H1 (cell line): ENCODE data around the gene ZNF471. TPM values are rescaled to one million over a fixed set of nuclear protein-coding genes. Genes with fewer than 3 reads are reported as not detected.

Experiments
- CTCF ChIA-PET: fragments of 300-600 bp; sonication (Branson Sonifier 250); formaldehyde crosslinking; loops from one replicate; lab custom pipeline; 2021; ENCODE audit not compliant: partially characterized antibody; lab: Charles Lee
- POLR2A ChIA-PET: fragments of 300-600 bp; sonication (Branson Sonifier 250); formaldehyde crosslinking; loops from one replicate; lab custom pipeline; 2021; ENCODE audit warnings: inconsistent platforms; ENCODE audit not compliant: partially characterized antibody; lab: Charles Lee
- DNase-seq, 2 experiments: peaks; one replicate each; pipeline versions ENCODE4 v3.0.0 to v3.0.0-alpha.2; 2010 to 2022; ENCODE audit warnings: low spot score in 2 of 2, low read depth in 1 of 2, mixed read lengths in 1 of 2
- FAIRE-seq: peaks from 2 replicates; lab custom pipeline; 2011; peaks lifted over from hg19 to GRCh38; lab: Jason Lieb, UNC
- H2AFZ ChIP-seq: 2 replicates; pipeline ENCODE4 v1.8.1; 2012; ENCODE audit warnings: low read length, inconsistent platforms
- H2AK5ac ChIP-seq: 2 replicates; pipeline ENCODE4 v1.6.1; 2013; ENCODE audit warnings: low read depth, low read length
- H2BK120ac ChIP-seq: replicated peaks from 2 replicates; pipeline ENCODE3; 2013; ENCODE audit warnings: low read depth, low read length, inconsistent platforms
- H2BK12ac ChIP-seq: 2 replicates; pipeline ENCODE4 v1.6.1; 2013; ENCODE audit warnings: low read depth, low read length
- H2BK15ac ChIP-seq: 2 replicates; pipeline ENCODE4 v1.6.1; 2013; ENCODE audit warnings: low read length
- H2BK20ac ChIP-seq: 2 replicates; pipeline ENCODE4 v1.6.1; 2013; ENCODE audit warnings: low read length
- H2BK5ac ChIP-seq: 2 replicates; pipeline ENCODE4 v1.6.1; 2013; ENCODE audit warnings: low read depth, low read length
- H3K14ac ChIP-seq: 2 replicates; pipeline ENCODE4 v1.6.1; 2013; ENCODE audit warnings: inconsistent platforms; ENCODE audit not compliant: insufficient read length
- H3K18ac ChIP-seq: 2 replicates; pipeline ENCODE4 v1.6.1; 2013; ENCODE audit warnings: low read length; ENCODE audit errors: extremely low read depth
- H3K23ac ChIP-seq: 2 replicates; pipeline ENCODE4 v1.6.1; 2013; ENCODE audit warnings: inconsistent platforms; ENCODE audit not compliant: insufficient read length
- H3K23me2 ChIP-seq: 2 replicates; pipeline ENCODE4 v1.6.1; 2013; ENCODE audit warnings: low read depth, low read length
- H3K27ac ChIP-seq: 2 replicates; pipeline ENCODE4 v1.6.1; 2011; ENCODE audit warnings: low read depth, low read length, inconsistent platforms
- H3K27me3 ChIP-seq, 4 experiments: replicated peaks in 1 of 4; 1 replicate in 1 of 4; 2 replicates in 3 of 4; pipeline versions ENCODE4 v1.6.1 to v1.8.1; 2011 to 2013; ENCODE audit warnings: low read length in 3 of 4, mild to moderate bottlenecking in 3 of 4, inconsistent platforms in 2 of 4, mixed read lengths in 2 of 4, moderate library complexity in 1 of 4; ENCODE audit not compliant: control insufficient read depth in 3 of 4, insufficient read depth in 3 of 4; ENCODE audit errors: extremely low read depth in 1 of 4
- H3K36me3 ChIP-seq, 4 experiments: 2 replicates each; pipeline versions ENCODE4 v1.6.1 to v1.8.1; 2011 to 2013; ENCODE audit warnings: mild to moderate bottlenecking in 4 of 4, low read length in 3 of 4, moderate library complexity in 2 of 4, control low read depth in 1 of 4, inconsistent platforms in 1 of 4; ENCODE audit not compliant: insufficient read depth in 4 of 4, control insufficient read depth in 2 of 4
- H3K4ac ChIP-seq: replicated peaks from 2 replicates; pipeline ENCODE3; 2013; ENCODE audit warnings: low read length, low read depth, mixed read lengths, inconsistent platforms; ENCODE audit not compliant: insufficient read length
- H3K4me1 ChIP-seq, 4 experiments: replicated peaks in 1 of 4; 1 replicate in 1 of 4; 2 replicates in 3 of 4; pipeline versions ENCODE4 v1.6.1 to v1.8.1; 2011 to 2013; ENCODE audit warnings: low read length in 3 of 4, inconsistent platforms in 2 of 4, mixed read lengths in 1 of 4; ENCODE audit not compliant: insufficient read depth in 4 of 4, control insufficient read depth in 3 of 4
- H3K4me2 ChIP-seq, 2 experiments: 2 replicates each; pipeline versions ENCODE4 v1.6.1 to v1.8.1; 2011 to 2013; ENCODE audit warnings: low read depth in 2 of 2, low read length in 2 of 2, control low read depth in 1 of 2, inconsistent platforms in 1 of 2, mild to moderate bottlenecking in 1 of 2; ENCODE audit not compliant: insufficient read depth in 1 of 2
- H3K4me3 ChIP-seq, 4 experiments: fragments of 200-600, 300-600 bp in 1 of 4; sonication (generic), shearing (Covaris generic), sonication (Bioruptor Twin) in 1 of 4; 2 replicates each; pipeline versions ENCODE4 v1.5.1 to v1.8.1; 2011 to 2016; ENCODE audit warnings: low read length in 4 of 4, low read depth in 3 of 4, control low read depth in 2 of 4, inconsistent platforms in 2 of 4, mild to moderate bottlenecking in 2 of 4, mixed read lengths in 1 of 4, moderate library complexity in 1 of 4; ENCODE audit not compliant: insufficient read depth in 2 of 4; ENCODE audit errors: extremely low read depth in 1 of 4
- H3K56ac ChIP-seq: replicated peaks from 2 replicates; pipeline ENCODE3; 2013; ENCODE audit warnings: low read depth, mild to moderate bottlenecking, mixed read lengths, low read length, inconsistent platforms; ENCODE audit not compliant: insufficient read length
- H3K79me1 ChIP-seq: 2 replicates; pipeline ENCODE4 v1.6.1; 2013; ENCODE audit warnings: low read depth, low read length, control low read depth
- H3K79me2 ChIP-seq, 2 experiments: 2 replicates each; pipeline versions ENCODE4 v1.6.1 to v1.8.1; 2012 to 2013; ENCODE audit warnings: low read length in 2 of 2, mild to moderate bottlenecking in 2 of 2, inconsistent platforms in 1 of 2; ENCODE audit not compliant: insufficient read depth in 2 of 2, control insufficient read depth in 1 of 2
- H3K9ac ChIP-seq, 4 experiments: replicated peaks in 1 of 4; 1 replicate in 1 of 4; 2 replicates in 3 of 4; pipeline versions ENCODE4 v1.6.1 to v1.8.1; 2011 to 2013; ENCODE audit warnings: low read depth in 3 of 4, low read length in 3 of 4, control low read depth in 2 of 4, mild to moderate bottlenecking in 2 of 4, moderate library complexity in 2 of 4, inconsistent platforms in 1 of 4; ENCODE audit errors: extremely low read depth in 1 of 4
- H3K9me3 ChIP-seq, 2 experiments: 2 replicates each; pipeline versions ENCODE4 v1.6.1 to v1.8.1; 2012 to 2013; ENCODE audit warnings: mild to moderate bottlenecking in 2 of 2, moderate library complexity in 2 of 2, control low read depth in 1 of 2, inconsistent platforms in 1 of 2, low read depth in 1 of 2, low read length in 1 of 2, mixed read lengths in 1 of 2; ENCODE audit not compliant: insufficient read depth in 2 of 2
- H4K20me1 ChIP-seq, 2 experiments: replicated peaks in 1 of 2; 2 replicates each; pipeline versions ENCODE3 to v1.8.1; 2011 to 2013; ENCODE audit warnings: inconsistent platforms in 2 of 2, low read length in 2 of 2, mild to moderate bottlenecking in 1 of 2; ENCODE audit not compliant: insufficient read depth in 2 of 2, control insufficient read depth in 1 of 2
- H4K5ac ChIP-seq: 2 replicates; pipeline ENCODE4 v1.6.1; 2013; ENCODE audit warnings: low read length, low read depth, mixed read lengths, inconsistent platforms; ENCODE audit not compliant: insufficient read length
- H4K8ac ChIP-seq: 2 replicates; pipeline ENCODE4 v1.8.0; 2013; ENCODE audit warnings: mild to moderate bottlenecking, moderate library complexity, low read length, inconsistent platforms; ENCODE audit not compliant: insufficient read depth; ENCODE audit errors: extremely low read depth
- H4K91ac ChIP-seq: replicated peaks from 2 replicates; pipeline ENCODE3; 2013; ENCODE audit warnings: low read length, mixed read lengths, inconsistent platforms; ENCODE audit not compliant: insufficient read length
- CBX5 ChIP-seq: fragments of 300-800, 300-1000 bp; sonication (generic); IDR thresholded peaks from 2 replicates; pipeline ENCODE4 v1.7.1; 2016; ENCODE audit warnings: antibody characterized with exemption, low read length, low read depth
- CHD2 ChIP-seq: IDR thresholded peaks from 2 replicates; pipeline ENCODE4 v1.6.1; 2012; ENCODE audit warnings: low read length, improper control_type of control experiment
- E2F6 ChIP-seq: IDR thresholded peaks from 2 replicates; pipeline ENCODE4 v1.6.1; 2012; ENCODE audit warnings: inconsistent platforms
- EP300 ChIP-seq, 2 experiments: IDR thresholded peaks; 1 replicate in 1 of 2; 2 replicates in 1 of 2; pipeline ENCODE4 v1.6.1; 2011 to 2012; ENCODE audit warnings: low read depth in 2 of 2, low read length in 2 of 2, mild to moderate bottlenecking in 2 of 2, borderline replicate concordance in 1 of 2, inconsistent platforms in 1 of 2, moderate library complexity in 1 of 2
- EZH2 ChIP-seq: fragments of 200-600 bp; sonication (generic); IDR thresholded peaks from 2 replicates; pipeline ENCODE4 v1.7.1; 2012; ENCODE audit warnings: low read depth, mild to moderate bottlenecking, moderate library complexity, low read length, inconsistent platforms; ENCODE audit not compliant: severe bottlenecking
- POLR2AphosphoS5 ChIP-seq: IDR thresholded peaks from 2 replicates; pipeline ENCODE4 v1.6.1; 2011; ENCODE audit warnings: low read depth, low read length
- RXRA ChIP-seq: IDR thresholded peaks from 2 replicates; pipeline ENCODE4 v1.6.1; 2011; ENCODE audit warnings: low read depth, mild to moderate bottlenecking, low read length, moderate library complexity; ENCODE audit not compliant: insufficient read depth
- SP2 ChIP-seq: IDR thresholded peaks from 2 replicates; pipeline ENCODE4 v1.6.1; 2012; ENCODE audit warnings: mild to moderate bottlenecking, low read length, inconsistent platforms
- ZNF274 ChIP-seq: IDR thresholded peaks from 2 replicates; pipeline ENCODE4 v1.7.0; 2012; ENCODE audit warnings: low read length, borderline replicate concordance; ENCODE audit errors: extremely low read depth
- WGBS, 2 experiments: shearing (Covaris generic) in 1 of 2; methylation state at CpG; one replicate each; pipeline versions ENCODE4 v1.1.6 to v1.1.7; 2013 to 2015; ENCODE audit warnings: low lambda C conversion rate in 2 of 2, mixed read lengths in 2 of 2, inconsistent platforms in 1 of 2, low coverage in 1 of 2, missing lambda C conversion rate in 1 of 2; ENCODE audit not compliant: insufficient replicate concordance in 2 of 2, insufficient coverage in 1 of 2, insufficient read length in 1 of 2; ENCODE audit errors: extremely low coverage in 1 of 2, missing lambda C conversion rate in 1 of 2; 5-methylcytosine and 5-hydroxymethylcytosine counted together
- polyA plus RNA-seq, 7 experiments: library from polyadenylated mRNA; depleted of rRNA in 3 of 7; stranded (reverse) in 5 of 7; unstranded in 2 of 7; fragments of >200 nt in 5 of 7; fragments of 200-250 nt in 2 of 7; gene quantifications; 1 replicate in 5 of 7; 2 replicates in 1 of 7; 4 replicates in 1 of 7; pipeline versions ENCODE4 v1.2.1 to v1.2.3, GENCODE V29; 2011 to 2013; ENCODE audit warnings: missing spikeins in 2 of 7, mixed read lengths in 2 of 7
- total RNA-seq: library from RNA; stranded (reverse); fragmentation: NEBNext Ultra II Directional; extraction: Animal tissue kit (Norgen Biotek cat#: 25700); gene quantifications from 2 replicates; pipeline ENCODE4 v1.2.1, GENCODE V29; 2021

Gene ZNF471
- total and polyA plus RNA-seq, 2 of the 8 experiments (the other 6 are each of a cell fraction or from before 2014, with no cell fraction given), result 0.73 to 0.74 TPM

GRCh38 chr19:56476093-56476492 lies 31.6 kb upstream of the ZNF471 start:
- no peak overlapping the region for H2BK12ac ChIP-seq
- CTCF ChIA-PET, result interaction anchor here (1.0 kb wide), 1 partner anchor 69 kb away, joined by 3 read pairs; no protein-coding TSS in a partner anchor
- H3K27me3 ChIP-seq, result no peaks in the 10 kb centered on the region
- no peak overlapping the region for H3K18ac ChIP-seq
- peaks cover 11 to 74% of the 10 kb centered on the region in 2 experiments for H3K79me2 ChIP-seq
- FAIRE-seq, result no peak
- H3K9me3 ChIP-seq, result no peaks in the 10 kb centered on the region
- no peak overlapping the region for H2AK5ac ChIP-seq
- H3K4ac ChIP-seq, result no peak overlapping the region
- no peak overlapping the region for H2BK15ac ChIP-seq
- H3K4me2 ChIP-seq, result peak overlapping the region; percentile 68 to 94
- no peak overlapping the region for H4K91ac ChIP-seq
- no peak overlapping the region for H3K23ac ChIP-seq
- H3K27ac ChIP-seq, result no peak overlapping the region
- no peak overlapping the region for H2BK20ac ChIP-seq
- TF ChIP-seq EP300 (IDR thresholded peaks at IDR 0.05; ENCODE audit: borderline replicate concordance in 1 of 2, low read depth in 2 of 2, low read length in 2 of 2), result no peak
- TF ChIP-seq SP2, result no peak
- no peak for TF ChIP-seq POLR2AphosphoS5
- TF ChIP-seq EZH2, result no peak
- no peak for TF ChIP-seq E2F6
- no peak for TF ChIP-seq RXRA
- no peak for TF ChIP-seq ZNF274
- no peak for TF ChIP-seq CHD2
- no peak for TF ChIP-seq CBX5
- TF ChIP-seq, all 59 proteins: peak for 0
- WGBS, 2 experiments, result 87% methylated on average over 10 of the region's 10 CpGs; no CpG with 5 or more reads in 1 of the 2 experiments
- POLR2A ChIA-PET, result interaction anchor here (0.6 to 2.0 kb wide), 3 partner anchors 11 to 63 kb away, joined by 4 to 8 read pairs (median 5); partner anchors contain the start of gene ZFP28
- Histone ChIP-seq H3K4me3 (peak overlapping the region; percentile 74 to 98 (median 92); a peak in 7 of 8 replicates), H3K56ac (no peak overlapping the region), H4K20me1 (peaks cover 0 to 2% of the 10 kb centered on the region in 2 experiments), H4K8ac (no peak overlapping the region), H3K9ac (no peak overlapping the region), H3K36me3 (peaks cover 0 to 6% (median 2%) of the 10 kb centered on the region in 4 experiments; a peak in 5 of 8 replicates), H3K14ac (no peak overlapping the region), H4K5ac (no peak overlapping the region), H2BK120ac (no peak overlapping the region), H2BK5ac (no peak overlapping the region), H3K4me1 (peaks cover 0 to 4% (median 1%) of the 10 kb centered on the region in 4 experiments; a peak in 4 of 7 replicates), H3K79me1 (0 out of 2 replicates have a peak, but pooled peaks cover 3% of the 10 kb centered on the region), H3K23me2 (peaks cover 5% of the 10 kb centered on the region; the same call in 1 of the 2 replicates), H2AFZ (no peak overlapping the region)
- no peak for DNase-seq
